ENCODE measurements around the gene CYP4A11.
"Not testable (repeated sequence)": the region's sequence is repeated elsewhere in the genome, so short reads cannot be mapped to it uniquely, and the experiment has no call there.

The CYP4A11 gene

GRCh38 chr1:46941135-46941694 is at the start of gene CYP4A11:
CYP4A11 (minus strand) TSS chr1:46941476; CDS start chr1:46941433, 43 bp downstream.
- DNase-seq (ENCODE audit: low spot score in 2 of 2) (no peak), ATAC-seq (ENCODE audit: low read depth) (no peak)
- Mint-ChIP-seq H3K27ac (no peak within 1 kb of the TSS), H3K27me3 (peaks cover 3% of the 10 kb centered on the region), H3K36me3 (no peaks in the 10 kb centered on the region), H3K4me1 (no peaks in the 10 kb centered on the region), H3K9me3 (peaks cover 2% of the 10 kb centered on the region), H3K4me3 (no peak within 1 kb of the TSS)

GRCh38 chr1:46990541-46990940 is 49.3 kb upstream of the CYP4A11 start:
- not testable (repeated sequence) for H3K9me3 Mint-ChIP-seq; H3K4me3 Mint-ChIP-seq; H3K36me3 Mint-ChIP-seq; DNase-seq (ENCODE audit: low spot score in 2 of 2); ATAC-seq (ENCODE audit: low read depth); H3K4me1 Mint-ChIP-seq; H3K27ac Mint-ChIP-seq; H3K27me3 Mint-ChIP-seq

- Mint-ChIP-seq H3K27me3 (peaks cover 13% of the 10 kb centered on the region), H3K4me1 (no peaks in the 10 kb centered on the region), H3K4me3 (no peak overlapping the region), H3K36me3 (no peaks in the 10 kb centered on the region), H3K9me3 (peaks cover 9% of the 10 kb centered on the region), H3K27ac (no peak overlapping the region)
- ATAC-seq (ENCODE audit: low read depth) (no peak), DNase-seq (ENCODE audit: low spot score in 2 of 2) (no peak)
Observed at GRCh38 chr1:46983830-46984586, 42.7 kb upstream of the CYP4A11 start.

- H3K27me3 Mint-ChIP-seq, result peaks cover 19% of the 10 kb centered on the region
- no peaks in the 10 kb centered on the region for H3K36me3 Mint-ChIP-seq
- no peak overlapping the region for H3K4me3 Mint-ChIP-seq
- no peaks in the 10 kb centered on the region for H3K4me1 Mint-ChIP-seq
- no peak for ATAC-seq (ENCODE audit: low read depth)
- H3K27ac Mint-ChIP-seq, result no peak overlapping the region
- no peak for DNase-seq (ENCODE audit: low spot score in 2 of 2)
- H3K9me3 Mint-ChIP-seq, result peaks cover 11% of the 10 kb centered on the region
Observed at GRCh38 chr1:46983166-46983829, 42.0 kb upstream of the CYP4A11 start.

- Mint-ChIP-seq H3K27me3 (peaks cover 6% of the 10 kb centered on the region), H3K4me1 (no peaks in the 10 kb centered on the region), H3K9me3 (peaks cover 9% of the 10 kb centered on the region), H3K27ac (no peak overlapping the region), H3K4me3 (no peak overlapping the region), H3K36me3 (no peaks in the 10 kb centered on the region)
- no peak for ATAC-seq (ENCODE audit: low read depth)
- no peak for DNase-seq (ENCODE audit: low spot score in 2 of 2)
Observed at GRCh38 chr1:46969014-46969619, 27.8 kb upstream of the CYP4A11 start.

GRCh38 chr1:46962272-46962671 is 21.0 kb upstream of the CYP4A11 start:
- not testable (repeated sequence) for ATAC-seq (ENCODE audit: low read depth); H3K9me3 Mint-ChIP-seq; H3K27me3 Mint-ChIP-seq

GRCh38 chr1:46961066-46961758 is 19.9 kb upstream of the CYP4A11 start:
- Mint-ChIP-seq H3K4me3 (no peak overlapping the region), H3K27me3 (peaks cover 5% of the 10 kb centered on the region), H3K4me1 (no peaks in the 10 kb centered on the region), H3K27ac (no peak overlapping the region), H3K9me3 (peaks cover 1% of the 10 kb centered on the region), H3K36me3 (no peaks in the 10 kb centered on the region)
- ATAC-seq (ENCODE audit: low read depth) (no peak), DNase-seq (ENCODE audit: low spot score in 2 of 2) (no peak)

More at GRCh38 chr1:46962272-46962671, 21.0 kb upstream of the CYP4A11 start:
- H3K36me3 Mint-ChIP-seq; DNase-seq (ENCODE audit: low spot score in 2 of 2); H3K4me3 Mint-ChIP-seq; H3K27ac Mint-ChIP-seq; H3K4me1 Mint-ChIP-seq: not testable (repeated sequence)

GRCh38 chr1:46960250-46960649 is 19.0 kb upstream of the CYP4A11 start:
- peaks cover under 1% of the 10 kb centered on the region for H3K9me3 Mint-ChIP-seq
- DNase-seq (ENCODE audit: low spot score in 2 of 2) (no peak), ATAC-seq (ENCODE audit: low read depth) (no peak)
- peaks cover 7% of the 10 kb centered on the region for H3K27me3 Mint-ChIP-seq
- H3K36me3 Mint-ChIP-seq, result no peaks in the 10 kb centered on the region
- no peak overlapping the region for H3K4me3 Mint-ChIP-seq
- no peaks in the 10 kb centered on the region for H3K4me1 Mint-ChIP-seq
- no peak overlapping the region for H3K27ac Mint-ChIP-seq

GRCh38 chr1:46955116-46955515 is 13.8 kb upstream of the CYP4A11 start:
- not testable (repeated sequence) for ATAC-seq (ENCODE audit: low read depth); H3K4me3 Mint-ChIP-seq; H3K4me1 Mint-ChIP-seq

GRCh38 chr1:46953847-46954246 is 12.6 kb upstream of the CYP4A11 start:
- DNase-seq (ENCODE audit: low spot score in 2 of 2); H3K4me3 Mint-ChIP-seq; H3K36me3 Mint-ChIP-seq; H3K27ac Mint-ChIP-seq; H3K9me3 Mint-ChIP-seq; H3K4me1 Mint-ChIP-seq; ATAC-seq (ENCODE audit: low read depth): not testable (repeated sequence)
- H3K27me3 Mint-ChIP-seq, result peaks cover 12% of the 10 kb centered on the region

More at GRCh38 chr1:46955116-46955515, 13.8 kb upstream of the CYP4A11 start:
- H3K27ac Mint-ChIP-seq; H3K36me3 Mint-ChIP-seq; H3K9me3 Mint-ChIP-seq; DNase-seq (ENCODE audit: low spot score in 2 of 2): not testable (repeated sequence)
- H3K27me3 Mint-ChIP-seq, result peaks cover 12% of the 10 kb centered on the region

- H3K36me3 Mint-ChIP-seq; H3K9me3 Mint-ChIP-seq; ATAC-seq (ENCODE audit: low read depth); H3K27me3 Mint-ChIP-seq; H3K4me3 Mint-ChIP-seq; DNase-seq (ENCODE audit: low spot score in 2 of 2); H3K27ac Mint-ChIP-seq; H3K4me1 Mint-ChIP-seq: not testable (repeated sequence)
Observed at GRCh38 chr1:46949417-46949666, 8.1 kb upstream of the CYP4A11 start.

GRCh38 chr1:46948629-46949416 is 7.5 kb upstream of the CYP4A11 start:
- DNase-seq (ENCODE audit: low spot score in 2 of 2), result no peak
- Mint-ChIP-seq H3K27me3 (peaks cover 6% of the 10 kb centered on the region), H3K4me1 (no peaks in the 10 kb centered on the region), H3K36me3 (no peaks in the 10 kb centered on the region), H3K27ac (no peak overlapping the region), H3K9me3 (no peaks in the 10 kb centered on the region), H3K4me3 (no peak overlapping the region)
- no peak for ATAC-seq (ENCODE audit: low read depth)

GRCh38 chr1:46947706-46948105 is 6.4 kb upstream of the CYP4A11 start:
- H3K27ac Mint-ChIP-seq; H3K27me3 Mint-ChIP-seq; H3K4me1 Mint-ChIP-seq; H3K4me3 Mint-ChIP-seq; ATAC-seq (ENCODE audit: low read depth); H3K36me3 Mint-ChIP-seq; H3K9me3 Mint-ChIP-seq; DNase-seq (ENCODE audit: low spot score in 2 of 2): not testable (repeated sequence)
